GM18858 (cell line): ENCODE data around the gene DLGAP4.
"Not testable (repeated sequence)": the region's sequence is repeated elsewhere in the genome, so short reads cannot be mapped to it uniquely, and the experiment has no call there.

ENCODE experiments used
- ATAC-seq: cut with Tn5 transposase; IDR thresholded peaks from one replicate; pipeline ENCODE4 v1.9.1; 2021; ENCODE audit not compliant: unreplicated experiment

The DLGAP4 gene

GRCh38 chr20:36547186-36548005, 241.3 kb downstream of the DLGAP4 start:
- ATAC-seq, result no peak

- ATAC-seq, result no peak
Observed at GRCh38 chr20:36548006-36548315, 241.8 kb downstream of the DLGAP4 start.

DNA sequence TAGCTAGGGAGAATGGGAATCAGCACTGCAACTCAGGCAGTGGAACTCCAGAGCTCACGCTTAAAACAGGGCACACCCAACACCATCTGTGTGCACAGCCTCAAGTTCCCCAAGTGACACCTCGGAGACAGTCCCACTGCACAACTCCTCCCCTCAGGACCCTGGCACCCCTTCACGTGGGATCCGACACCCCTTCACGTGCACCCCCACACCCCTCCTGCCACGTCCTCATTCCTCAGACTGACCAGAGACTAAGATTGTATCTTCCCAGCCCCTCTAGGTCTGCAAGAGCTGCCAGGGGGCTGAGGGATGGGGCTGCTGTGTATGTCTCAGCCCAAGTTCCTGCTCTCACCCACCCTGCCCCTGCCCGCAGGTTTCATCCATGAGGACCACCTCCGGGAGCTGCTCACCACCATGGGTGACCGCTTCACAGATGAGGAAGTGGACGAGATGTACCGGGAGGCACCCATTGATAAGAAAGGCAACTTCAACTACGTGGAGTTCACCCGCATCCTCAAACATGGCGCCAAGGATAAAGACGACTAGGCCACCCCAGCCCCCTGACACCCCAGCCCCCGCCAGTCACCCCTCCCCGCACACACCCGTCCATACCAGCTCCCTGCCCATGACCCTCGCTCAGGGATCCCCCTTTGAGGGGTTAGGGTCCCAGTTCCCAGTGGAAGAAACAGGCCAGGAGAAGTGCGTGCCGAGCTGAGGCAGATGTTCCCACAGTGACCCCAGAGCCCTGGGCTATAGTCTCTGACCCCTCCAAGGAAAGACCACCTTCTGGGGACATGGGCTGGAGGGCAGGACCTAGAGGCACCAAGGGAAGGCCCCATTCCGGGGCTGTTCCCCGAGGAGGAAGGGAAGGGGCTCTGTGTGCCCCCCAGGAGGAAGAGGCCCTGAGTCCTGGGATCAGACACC, 242.8 kb downstream of the DLGAP4 start:
- ATAC-seq, result no peak

- no peak for ATAC-seq
Observed at GRCh38 chr20:36549628-36549941, 243.4 kb downstream of the DLGAP4 start.

DNA sequence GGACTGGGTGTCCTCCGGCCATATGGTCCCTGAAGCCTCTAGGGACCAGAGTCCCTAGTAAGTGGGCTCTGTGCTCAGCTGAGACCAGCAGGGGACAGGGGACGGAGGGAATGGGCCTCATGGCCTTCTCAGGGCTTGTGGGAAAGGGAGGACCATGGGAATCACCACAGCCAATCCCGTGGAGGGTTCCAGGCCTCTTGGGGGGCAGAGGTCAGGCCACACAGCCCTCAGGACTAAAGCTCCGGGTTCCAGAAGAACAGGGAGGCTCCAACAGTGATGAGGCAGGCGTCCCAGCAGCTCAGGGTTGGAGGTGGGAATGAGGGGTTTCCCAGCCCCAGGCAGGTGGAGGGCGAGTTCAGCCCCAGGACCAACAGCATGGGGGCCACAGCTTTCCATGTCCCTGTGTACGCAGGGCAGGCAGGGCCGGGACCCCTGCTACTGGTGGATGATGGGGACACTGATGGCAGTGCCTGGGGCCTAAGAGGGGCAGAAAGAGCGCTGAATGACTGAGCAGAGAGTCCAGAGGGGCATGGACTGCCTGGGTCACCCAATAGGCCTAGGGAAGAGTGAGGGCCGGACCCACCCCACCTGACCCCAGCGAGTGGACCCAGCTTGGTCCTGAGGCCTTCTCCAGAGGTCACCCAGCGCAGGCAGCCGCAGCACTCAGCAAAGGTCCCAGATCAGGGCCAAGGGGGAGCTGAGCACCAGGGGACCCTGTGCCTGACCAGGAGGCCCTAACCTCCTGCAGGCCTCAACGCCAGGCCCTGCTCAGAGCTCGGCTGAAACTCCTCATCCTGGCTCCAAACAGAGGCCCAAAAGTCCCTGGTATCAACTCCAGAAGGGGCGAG, 244.0 kb downstream of the DLGAP4 start:
- no peak for ATAC-seq

GRCh38 chr20:36550790-36551299, 244.7 kb downstream of the DLGAP4 start:
- ATAC-seq, result no peak

- no peak for ATAC-seq
Observed at GRCh38 chr20:36555248-36555647, 249.1 kb downstream of the DLGAP4 start.

DNA sequence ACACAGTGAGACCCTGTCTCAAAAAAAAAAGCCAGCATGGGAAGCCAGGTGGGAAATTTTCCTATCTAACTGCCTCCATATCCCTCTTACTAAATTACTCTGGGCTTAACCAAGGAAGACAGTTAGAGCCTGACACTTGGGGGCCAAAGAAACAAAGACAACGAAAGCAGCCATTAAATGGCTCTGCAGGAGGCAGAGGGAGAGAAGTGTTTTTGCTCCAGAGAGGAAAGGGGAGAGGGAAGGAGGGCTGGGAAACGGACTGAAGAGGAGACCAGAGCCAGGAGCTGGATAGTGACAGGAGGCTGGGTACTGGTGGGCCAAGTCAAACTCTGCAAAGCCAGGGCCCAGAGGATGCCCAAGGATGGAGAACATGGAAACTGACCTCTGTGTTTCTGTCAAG, 256.6 kb downstream of the DLGAP4 start:
- ATAC-seq, result no peak

- ATAC-seq, result no peak
Observed at GRCh38 chr20:36563374-36563773, 257.2 kb downstream of the DLGAP4 start.

DNA sequence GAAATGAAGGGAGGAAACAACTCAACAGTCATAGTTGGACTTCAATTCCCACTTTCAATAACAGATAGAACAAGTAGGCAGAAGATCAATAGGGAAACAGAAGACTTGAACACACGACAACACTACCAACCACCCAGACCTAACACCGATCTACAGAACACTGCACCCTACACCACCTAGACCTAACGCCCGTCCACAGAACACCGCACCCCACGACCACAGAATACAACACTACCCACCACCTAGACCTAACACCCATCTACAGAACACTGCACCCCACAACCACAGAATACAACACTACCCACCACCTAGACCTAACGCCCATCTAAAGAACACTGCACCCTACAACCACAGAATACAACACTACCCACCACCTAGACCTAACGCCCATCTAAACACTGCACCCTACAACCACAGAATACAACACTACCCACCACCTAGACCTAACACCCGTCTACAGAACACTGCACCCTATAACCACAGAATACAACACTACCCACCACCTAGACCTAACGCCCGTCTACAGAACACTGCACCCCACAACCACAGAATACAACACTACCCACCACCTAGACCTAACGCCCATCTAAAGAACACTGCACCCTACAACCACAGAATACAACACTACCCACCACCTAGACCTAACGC, 258.1 kb downstream of the DLGAP4 start:
- not testable (repeated sequence) for ATAC-seq

DNA sequence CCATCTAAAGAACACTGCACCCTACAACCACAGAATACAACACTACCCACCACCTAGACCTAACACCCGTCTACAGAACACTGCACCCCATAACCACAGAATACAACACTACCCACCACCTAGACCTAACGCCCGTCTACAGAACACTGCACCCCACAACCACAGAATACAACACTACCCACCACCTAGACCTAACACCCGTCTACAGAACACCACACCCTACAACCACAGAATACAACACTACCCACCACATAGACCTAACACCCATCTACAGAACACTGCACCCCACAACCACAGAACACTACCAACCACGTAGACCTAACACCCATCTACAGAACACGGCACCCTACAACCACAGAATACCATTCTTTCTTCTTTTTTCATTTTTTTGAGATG, 258.6 kb downstream of the DLGAP4 start:
- not testable (repeated sequence) for ATAC-seq

DNA sequence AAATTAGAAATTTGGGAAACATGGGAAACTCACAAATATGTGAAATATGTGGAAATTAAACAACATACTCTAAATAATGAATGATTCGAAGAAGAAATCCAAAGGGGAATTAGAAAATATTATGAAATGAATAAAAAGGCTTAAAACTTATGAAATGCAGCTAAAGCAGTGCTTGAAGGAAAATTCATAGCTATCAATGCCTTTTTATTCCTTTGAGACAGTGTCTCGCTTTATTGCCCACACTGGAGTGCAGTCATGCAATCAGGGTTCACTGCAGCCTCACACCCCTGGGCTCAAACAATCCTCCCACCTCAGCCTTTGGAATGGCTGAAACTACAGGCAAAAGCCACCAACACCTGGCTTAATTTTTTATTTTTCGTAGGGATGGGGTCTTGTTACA, 259.4 kb downstream of the DLGAP4 start:
- no peak for ATAC-seq

GRCh38 chr20:36569847-36570429, 263.8 kb downstream of the DLGAP4 start:
- ATAC-seq, result no peak

- ATAC-seq, result no peak
Observed at GRCh38 chr20:36571564-36572504, 265.7 kb downstream of the DLGAP4 start.

GRCh38 chr20:36572701-36573102, 266.6 kb downstream of the DLGAP4 start:
- peak; percentile 9 for ATAC-seq

GRCh38 chr20:36573103-36573797, 267.1 kb downstream of the DLGAP4 start, which contains the start of gene TGIF2:
TGIF2 (plus strand) TSS chr20:36573597; CDS start chr20:36578775, 5,178 bp downstream.
- peak; percentile 56 for ATAC-seq

GRCh38 chr20:36573798-36574365, 267.7 kb downstream of the DLGAP4 start:
- ATAC-seq, result no peak
